ENCODE measurements around the gene ZFP36L2.
A peak's percentile ranks its signal among the peaks of the same experiment; 100 is the strongest.

Gene ZFP36L2

GRCh38 chr2:43183743-43184142, 42.7 kb downstream of the ZFP36L2 start:
- H2BK12ac ChIP-seq (ENCODE audit: low read length in 2 of 2): peak overlapping the region; percentile 29 to 80
- no peak overlapping the region for H3K27ac ChIP-seq (ENCODE audit: low read length, poor library complexity, severe bottlenecking)
- no peaks in the 10 kb centered on the region for H3K36me3 ChIP-seq (ENCODE audit: control insufficient read depth in 1 of 2, insufficient read depth in 2 of 2, low read depth in 1 of 2, low read length in 2 of 2)
- H3K9ac ChIP-seq (ENCODE audit: low read length): no peak overlapping the region
- no peak overlapping the region for H2BK5ac ChIP-seq (ENCODE audit: low read depth, low read length, poor library complexity, severe bottlenecking)
- peak overlapping the region in 1 of 2 experiments; percentile 64 for H3K18ac ChIP-seq (ENCODE audit: low read depth in 1 of 2, low read length in 2 of 2)
- peak overlapping the region; percentile 98 for H2AK5ac ChIP-seq (ENCODE audit: low read length, severe bottlenecking)
- H3K4ac ChIP-seq (ENCODE audit: low read depth in 1 of 2, low read length in 2 of 2): no peak overlapping the region
- peaks cover 27% of the 10 kb centered on the region for H3K4me1 ChIP-seq (ENCODE audit: control insufficient read depth, insufficient read depth, low read depth, low read length)
- no peaks in the 10 kb centered on the region for H3K79me1 ChIP-seq (replicated peaks; ENCODE audit: low read length, poor library complexity, severe bottlenecking)
- peak overlapping the region in 1 of 2 experiments; percentile 14 for H3K23ac ChIP-seq (ENCODE audit: low read length in 2 of 2)
- no peaks in the 10 kb centered on the region for H3K9me3 ChIP-seq (ENCODE audit: control insufficient read depth, low read length)
- no peak overlapping the region for H2BK120ac ChIP-seq (ENCODE audit: low read depth, low read length)
- H3K27me3 ChIP-seq (ENCODE audit: control insufficient read depth in 1 of 2, insufficient read depth in 1 of 2, low read length in 2 of 2): no peaks in the 10 kb centered on the region
- no peak overlapping the region for H2AFZ ChIP-seq (ENCODE audit: low read depth, low read length)
- H4K91ac ChIP-seq (ENCODE audit: low read length): peak overlapping the region; percentile 25
- peak overlapping the region; percentile 6 for H2BK15ac ChIP-seq (ENCODE audit: low read depth, poor library complexity, severe bottlenecking)
- no peak overlapping the region for H3K14ac ChIP-seq (ENCODE audit: low read length in 2 of 2)
- peak overlapping the region; percentile 45 for H4K8ac ChIP-seq (ENCODE audit: low read length)
- WGBS: 82% methylated on average over 5 of the region's 5 CpGs
- no peak overlapping the region for H3K4me2 ChIP-seq (ENCODE audit: low read length, poor library complexity, severe bottlenecking)
- no peak for DNase-seq
- H3K4me3 ChIP-seq (ENCODE audit: insufficient read depth in 1 of 2, low read depth in 1 of 2, low read length in 2 of 2): no peak overlapping the region

GRCh38 chr2:43180897-43181296, 45.5 kb downstream of the ZFP36L2 start:
- Histone ChIP-seq H3K4me3 (ENCODE audit: insufficient read depth in 1 of 2, low read depth in 1 of 2, low read length in 2 of 2) (no peak overlapping the region), H3K18ac (ENCODE audit: low read depth in 1 of 2, low read length in 2 of 2) (no peak overlapping the region), H3K14ac (ENCODE audit: low read length in 2 of 2) (no peak overlapping the region), H2BK120ac (ENCODE audit: low read depth, low read length) (no peak overlapping the region), H3K9me3 (ENCODE audit: control insufficient read depth, low read length) (peaks cover 4% of the 10 kb centered on the region), H2BK5ac (ENCODE audit: low read depth, low read length, poor library complexity, severe bottlenecking) (no peak overlapping the region), H3K27me3 (ENCODE audit: control insufficient read depth in 1 of 2, insufficient read depth in 1 of 2, low read length in 2 of 2) (no peaks in the 10 kb centered on the region), H3K9ac (ENCODE audit: low read length) (no peak overlapping the region), H2AFZ (ENCODE audit: low read depth, low read length) (no peak overlapping the region), H2AK5ac (ENCODE audit: low read length, severe bottlenecking) (peak overlapping the region; percentile 10), H4K8ac (ENCODE audit: low read length) (no peak overlapping the region), H3K4ac (ENCODE audit: low read depth in 1 of 2, low read length in 2 of 2) (peak overlapping the region in 1 of 2 experiments; percentile 9), H3K4me1 (ENCODE audit: control insufficient read depth, insufficient read depth, low read depth, low read length) (peaks cover 32% of the 10 kb centered on the region), H4K91ac (ENCODE audit: low read length) (peak overlapping the region; percentile 16), H3K36me3 (ENCODE audit: control insufficient read depth in 1 of 2, insufficient read depth in 2 of 2, low read depth in 1 of 2, low read length in 2 of 2) (no peaks in the 10 kb centered on the region), H3K27ac (ENCODE audit: low read length, poor library complexity, severe bottlenecking) (no peak overlapping the region), H3K79me1 (replicated peaks; ENCODE audit: low read length, poor library complexity, severe bottlenecking) (no peaks in the 10 kb centered on the region), H3K4me2 (ENCODE audit: low read length, poor library complexity, severe bottlenecking) (no peak overlapping the region), H2BK15ac (ENCODE audit: low read depth, poor library complexity, severe bottlenecking) (no peak overlapping the region), H3K23ac (ENCODE audit: low read length in 2 of 2) (no peak overlapping the region), H2BK12ac (ENCODE audit: low read length in 2 of 2) (peak overlapping the region; percentile 1 to 29)
- WGBS: 93% methylated on average over 8 of the region's 8 CpGs
- DNase-seq: no peak

GRCh38 chr2:43179942-43180341, 46.5 kb downstream of the ZFP36L2 start:
- H3K23ac ChIP-seq (ENCODE audit: low read length in 2 of 2): no peak overlapping the region
- no peaks in the 10 kb centered on the region for H3K79me1 ChIP-seq (replicated peaks; ENCODE audit: low read length, poor library complexity, severe bottlenecking)
- H4K8ac ChIP-seq (ENCODE audit: low read length): no peak overlapping the region
- peaks cover 13% of the 10 kb centered on the region for H3K9me3 ChIP-seq (ENCODE audit: control insufficient read depth, low read length)
- H3K27me3 ChIP-seq (ENCODE audit: control insufficient read depth in 1 of 2, insufficient read depth in 1 of 2, low read length in 2 of 2): no peaks in the 10 kb centered on the region
- no peak overlapping the region for H3K14ac ChIP-seq (ENCODE audit: low read length in 2 of 2)
- peaks cover 28% of the 10 kb centered on the region for H3K4me1 ChIP-seq (ENCODE audit: control insufficient read depth, insufficient read depth, low read depth, low read length)
- no peak for DNase-seq
- peak overlapping the region; percentile 78 for H3K9ac ChIP-seq (ENCODE audit: low read length)
- H3K36me3 ChIP-seq (ENCODE audit: control insufficient read depth in 1 of 2, insufficient read depth in 2 of 2, low read depth in 1 of 2, low read length in 2 of 2): no peaks in the 10 kb centered on the region
- no peak overlapping the region for H2AFZ ChIP-seq (ENCODE audit: low read depth, low read length)
- peak overlapping the region in 1 of 2 experiments; percentile 55 for H2BK12ac ChIP-seq (ENCODE audit: low read length in 2 of 2)
- no peak overlapping the region for H2BK15ac ChIP-seq (ENCODE audit: low read depth, poor library complexity, severe bottlenecking)
- H3K4ac ChIP-seq (ENCODE audit: low read depth in 1 of 2, low read length in 2 of 2): peak overlapping the region in 1 of 2 experiments; percentile 7
- no peak overlapping the region for H3K27ac ChIP-seq (ENCODE audit: low read length, poor library complexity, severe bottlenecking)
- H2BK120ac ChIP-seq (ENCODE audit: low read depth, low read length): peak overlapping the region; percentile 58
- H3K18ac ChIP-seq (ENCODE audit: low read depth in 1 of 2, low read length in 2 of 2): no peak overlapping the region
- H3K4me3 ChIP-seq (ENCODE audit: insufficient read depth in 1 of 2, low read depth in 1 of 2, low read length in 2 of 2): no peak overlapping the region
- WGBS: 78% methylated on average over 8 of the region's 8 CpGs
- H4K91ac ChIP-seq (ENCODE audit: low read length): no peak overlapping the region
- H3K4me2 ChIP-seq (ENCODE audit: low read length, poor library complexity, severe bottlenecking): no peak overlapping the region
- H2AK5ac ChIP-seq (ENCODE audit: low read length, severe bottlenecking): peak overlapping the region; percentile 95
- H2BK5ac ChIP-seq (ENCODE audit: low read depth, low read length, poor library complexity, severe bottlenecking): no peak overlapping the region

DNA sequence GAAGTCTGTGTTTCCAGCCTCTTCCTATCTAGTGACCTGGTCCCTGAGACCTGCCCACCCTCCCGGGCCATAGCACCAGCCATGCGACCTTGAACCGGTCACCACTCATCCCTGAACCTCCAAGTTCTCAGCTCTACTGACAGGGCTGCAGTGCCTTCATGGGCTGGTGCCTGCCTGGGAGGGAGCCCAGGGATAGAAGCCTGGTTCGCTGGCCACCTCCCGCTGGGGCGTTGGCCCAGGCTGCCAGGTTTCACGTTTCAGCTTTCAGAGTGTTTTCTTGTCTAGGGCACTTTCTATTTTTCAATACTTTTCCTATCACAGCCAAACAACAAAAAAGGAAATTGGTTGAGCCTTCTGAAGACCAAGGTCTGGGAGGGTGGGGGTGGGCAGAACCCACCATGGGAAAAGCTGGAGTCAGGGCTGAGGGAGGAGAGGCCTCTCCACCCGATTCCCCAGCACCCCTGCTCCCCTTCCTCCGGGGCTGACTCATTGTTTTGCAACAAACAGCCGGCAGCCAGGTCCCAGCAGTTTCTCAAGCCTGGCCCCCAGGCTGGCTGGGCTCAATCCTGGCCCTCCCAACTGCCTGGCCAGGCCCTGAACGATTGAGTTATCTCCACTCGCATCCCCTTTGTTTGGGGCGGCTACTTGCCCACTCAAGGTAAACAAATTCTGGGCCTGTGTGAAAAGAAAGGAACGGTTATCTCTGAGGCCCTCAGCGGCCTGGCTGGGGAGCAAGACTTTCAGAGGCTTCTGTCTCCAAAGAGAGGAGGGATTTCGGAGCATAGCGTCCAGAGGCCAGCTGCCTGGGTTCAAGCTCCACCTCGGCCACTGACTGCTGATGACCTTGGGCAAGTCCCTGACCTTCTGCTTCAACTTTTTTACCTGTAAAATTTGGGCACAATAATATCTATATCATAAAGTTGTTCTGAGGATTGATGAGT, 47.5 kb downstream of the ZFP36L2 start:
- Histone ChIP-seq H3K4ac (ENCODE audit: low read depth in 1 of 2, low read length in 2 of 2) (peak overlapping the region; percentile 86 to 98), H3K4me1 (ENCODE audit: control insufficient read depth, insufficient read depth, low read depth, low read length) (peaks cover 20% of the 10 kb centered on the region), H3K14ac (ENCODE audit: low read length in 2 of 2) (peak overlapping the region in 1 of 2 experiments; percentile 84), H4K91ac (ENCODE audit: low read length) (peak overlapping the region; percentile 99), H2BK120ac (ENCODE audit: low read depth, low read length) (peak overlapping the region; percentile 92), H3K9me3 (ENCODE audit: control insufficient read depth, low read length) (peaks cover 24% of the 10 kb centered on the region), H3K4me3 (ENCODE audit: insufficient read depth in 1 of 2, low read depth in 1 of 2, low read length in 2 of 2) (peak overlapping the region in 1 of 2 experiments; percentile 50), H2BK12ac (ENCODE audit: low read length in 2 of 2) (peak overlapping the region; percentile 99 to 100), H3K27ac (ENCODE audit: low read length, poor library complexity, severe bottlenecking) (peak overlapping the region; percentile 88), H3K36me3 (ENCODE audit: control insufficient read depth in 1 of 2, insufficient read depth in 2 of 2, low read depth in 1 of 2, low read length in 2 of 2) (no peaks in the 10 kb centered on the region), H2BK5ac (ENCODE audit: low read depth, low read length, poor library complexity, severe bottlenecking) (peak overlapping the region; percentile 36), H2AFZ (ENCODE audit: low read depth, low read length) (peak overlapping the region; percentile 66), H3K79me1 (replicated peaks; ENCODE audit: low read length, poor library complexity, severe bottlenecking) (no peaks in the 10 kb centered on the region), H3K27me3 (ENCODE audit: control insufficient read depth in 1 of 2, insufficient read depth in 1 of 2, low read length in 2 of 2) (no peaks in the 10 kb centered on the region), H3K4me2 (ENCODE audit: low read length, poor library complexity, severe bottlenecking) (peak overlapping the region; percentile 41), H3K18ac (ENCODE audit: low read depth in 1 of 2, low read length in 2 of 2) (peak overlapping the region; percentile 95 to 97), H2AK5ac (ENCODE audit: low read length, severe bottlenecking) (peak overlapping the region; percentile 96), H3K9ac (ENCODE audit: low read length) (peak overlapping the region; percentile 78), H4K8ac (ENCODE audit: low read length) (peak overlapping the region; percentile 98), H3K23ac (ENCODE audit: low read length in 2 of 2) (no peak overlapping the region), H2BK15ac (ENCODE audit: low read depth, poor library complexity, severe bottlenecking) (peak overlapping the region; percentile 92)
- DNase-seq: peak; percentile 90
- 36% methylated on average over 15 of the region's 18 CpGs for WGBS
